ENCODE data around the gene AHRR. TPM values are rescaled to one million over a fixed set of nuclear protein-coding genes. Genes with fewer than 3 reads are reported as not detected.

The AHRR gene
- total and polyA plus RNA-seq, 9 of the 15 experiments (the other 6 are each of a cell fraction or from before 2014, with no cell fraction given): 0.06 to 1.6 (median 0.75) TPM; not detected in 1

DNA sequence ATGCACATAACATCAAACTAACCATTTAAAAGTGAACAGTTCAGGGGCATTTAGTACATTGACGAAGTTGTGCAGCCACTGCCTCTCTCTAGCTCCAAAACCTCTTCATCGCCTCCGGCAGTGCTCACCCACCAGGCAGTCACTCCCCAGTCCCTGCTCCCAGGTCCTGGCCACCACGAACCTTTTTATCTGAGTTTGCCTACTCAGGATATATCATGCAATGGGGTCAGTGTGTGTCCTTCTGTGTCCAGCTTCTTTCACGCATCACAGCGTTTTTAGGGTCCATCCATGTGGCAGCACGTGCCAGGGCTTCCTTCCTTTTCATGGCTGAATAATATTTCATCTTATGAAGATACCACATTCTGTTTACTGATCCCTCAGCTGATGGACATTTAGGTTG, 4.6 kb downstream of the AHRR start:
- in situ Hi-C loops (cut with MboI): no loop called here

DNA sequence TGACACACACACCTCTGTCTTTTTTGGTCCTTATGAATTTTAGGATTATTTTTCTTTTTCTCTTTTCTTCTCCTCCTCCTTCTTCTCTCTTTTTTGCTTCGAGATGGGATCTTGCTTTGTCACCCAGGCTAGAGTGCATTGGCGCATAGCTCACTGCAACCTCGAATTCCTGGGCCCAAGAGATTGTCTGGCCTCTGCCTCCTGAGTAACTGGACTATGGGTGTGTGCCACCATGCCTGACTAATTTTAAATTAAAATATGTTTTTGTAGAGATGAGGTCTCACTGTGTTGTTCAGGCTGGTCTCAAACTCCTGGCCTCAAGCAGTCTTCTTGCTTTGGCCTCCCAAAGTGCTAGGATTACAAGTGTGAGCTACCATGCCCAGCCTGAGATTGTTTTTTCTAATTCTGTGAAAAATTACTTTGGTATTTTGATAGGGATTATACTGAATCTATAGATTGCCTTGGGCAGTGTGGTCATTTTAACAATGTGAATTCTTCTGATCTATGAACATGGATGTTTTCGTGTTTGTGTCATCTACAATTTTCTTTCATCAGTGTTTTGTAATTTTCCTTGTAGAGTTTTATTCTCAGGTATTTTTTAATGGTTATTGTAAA, 7.7 kb downstream of the AHRR start:
- no peak overlapping the region for H3K27ac ChIP-seq (ENCODE audit: extremely low read depth, low read depth, low read length)
- ATAC-seq (no peak), DNase-seq (ENCODE audit: extremely low read depth in 1 of 4, low spot score in 3 of 4) (no peak), FAIRE-seq (peak; percentile 56)
- no peak overlapping the region for H3K4me3 ChIP-seq
- H3K27me3 ChIP-seq (ENCODE audit: control insufficient read depth in 2 of 2, insufficient read depth in 2 of 2, low read length in 2 of 2): peaks cover 16 to 30% of the 10 kb centered on the region in 2 experiments
- BruUV-seq (replicated peaks): no TSS peak
- no peaks in the 10 kb centered on the region for H3K4me1 ChIP-seq (replicated peaks in 1 of 2; ENCODE audit: control insufficient read depth in 2 of 2, insufficient read depth in 2 of 2, low read length in 2 of 2)
- TF ChIP-seq PCBP1 (IDR thresholded peaks at IDR 0.05; ENCODE audit: low read depth, low read length, poor library complexity, severe bottlenecking) (no peak), SMAD3 (CRISPR knock-in tag; conservative IDR thresholded peaks at IDR 0.05) (no peak), HMG20A (CRISPR knock-in tag; conservative IDR thresholded peaks at IDR 0.05) (no peak), MTA1 (IDR thresholded peaks at IDR 0.05; ENCODE audit: borderline replicate concordance) (no peak)
- 0% methylated on average over 4 of the region's 4 CpGs for WGBS (ENCODE audit: insufficient coverage, low coverage, missing lambda C conversion rate)
- no peaks in the 10 kb centered on the region for H3K79me2 ChIP-seq (ENCODE audit: control insufficient read depth, insufficient read depth, low read length)
- H3K36me3 ChIP-seq (ENCODE audit: control insufficient read depth, insufficient read depth, low read length): no peaks in the 10 kb centered on the region
- in situ Hi-C loops (cut with MboI): no loop called here
- no peak overlapping the region for H2AFZ ChIP-seq (ENCODE audit: low read depth, low read length)
- ChIA-PET CTCF (ENCODE audit: low intra/inter-chr PET ratio) (no interaction called here), POLR2A (interaction anchor here (0.6 kb wide), 1 partner anchor 815 kb away, joined by 5 read pairs; no protein-coding TSS in a partner anchor)
- H4K20me1 ChIP-seq (replicated peaks; ENCODE audit: control insufficient read depth, insufficient read depth, low read length): no peaks in the 10 kb centered on the region; the same call in 1 of the 2 replicates
- no peak overlapping the region for H3K9ac ChIP-seq (ENCODE audit: insufficient read depth in 1 of 2, low read depth in 2 of 2, low read length in 2 of 2)
- no peak overlapping the region for H3K4me2 ChIP-seq (ENCODE audit: insufficient read depth, low read length)
- intact Hi-C loops (cut with micrococcal nuclease): no loop called here
- no peaks in the 10 kb centered on the region for H3K9me1 ChIP-seq (ENCODE audit: control insufficient read depth, insufficient read depth, low read length)
- H3K9me3 ChIP-seq (replicated peaks; ENCODE audit: control insufficient read depth, insufficient read depth, low read depth, low read length): no peaks in the 10 kb centered on the region; the same call in 1 of the 2 replicates

More for the DNA sequence above, 4.6 kb downstream of the AHRR start:
- intact Hi-C loops (cut with micrococcal nuclease): no loop called here
- no peak for DNase-seq (ENCODE audit: extremely low read depth in 1 of 4, low spot score in 3 of 4)
- peaks cover 0 to 23% of the 10 kb centered on the region in 2 experiments; a peak in 2 of 5 replicates for H3K4me1 ChIP-seq (replicated peaks in 1 of 2; ENCODE audit: control insufficient read depth in 2 of 2, insufficient read depth in 2 of 2, low read length in 2 of 2)
- no peak overlapping the region for H3K27ac ChIP-seq (ENCODE audit: extremely low read depth, low read depth, low read length)
- 5% methylated on average over 7 of the region's 7 CpGs for WGBS (ENCODE audit: insufficient coverage, low coverage, missing lambda C conversion rate)
- BruUV-seq (replicated peaks): no TSS peak
- H4K20me1 ChIP-seq (replicated peaks; ENCODE audit: control insufficient read depth, insufficient read depth, low read length): no peaks in the 10 kb centered on the region; the same call in 1 of the 2 replicates
- TF ChIP-seq ZNF197 (CRISPR knock-in tag; IDR thresholded peaks at IDR 0.05; ENCODE audit: low read depth) (no peak), ZNF146 (CRISPR knock-in tag; IDR thresholded peaks at IDR 0.05; ENCODE audit: unreplicated experiment) (peak; percentile 50), MAZ (CRISPR knock-in tag; conservative IDR thresholded peaks at IDR 0.05 in 1 of 2, IDR thresholded peaks at IDR 0.05 in 1 of 2) (no peak), BHLHE40 (IDR thresholded peaks at IDR 0.05; ENCODE audit: low read length) (0 out of 2 replicates have a peak, but pooled peaks have one; percentile 16)
- no peak for FAIRE-seq
- H3K9me3 ChIP-seq (replicated peaks; ENCODE audit: control insufficient read depth, insufficient read depth, low read depth, low read length): no peaks in the 10 kb centered on the region; the same call in 1 of the 2 replicates
- no peak overlapping the region for H3K4me2 ChIP-seq (ENCODE audit: insufficient read depth, low read length)
- no peak for ATAC-seq
- H3K9me1 ChIP-seq (ENCODE audit: control insufficient read depth, insufficient read depth, low read length): no peaks in the 10 kb centered on the region
- no peak overlapping the region for H2AFZ ChIP-seq (ENCODE audit: low read depth, low read length)
- ChIA-PET POLR2A (no interaction called here), CTCF (ENCODE audit: low intra/inter-chr PET ratio) (no interaction called here)
- H3K79me2 ChIP-seq (ENCODE audit: control insufficient read depth, insufficient read depth, low read length): no peaks in the 10 kb centered on the region
- H3K36me3 ChIP-seq (ENCODE audit: control insufficient read depth, insufficient read depth, low read length): no peaks in the 10 kb centered on the region
- no peak overlapping the region for H3K4me3 ChIP-seq
- peaks cover 17 to 46% of the 10 kb centered on the region in 2 experiments for H3K27me3 ChIP-seq (ENCODE audit: control insufficient read depth in 2 of 2, insufficient read depth in 2 of 2, low read length in 2 of 2)
- no peak overlapping the region for H3K9ac ChIP-seq (ENCODE audit: insufficient read depth in 1 of 2, low read depth in 2 of 2, low read length in 2 of 2)
